Ishikawa (cell line): ENCODE data around the gene RPS27L.

Experiments used
- CEBPB ChIP-seq: IDR thresholded peaks from 2 replicates; pipeline ENCODE4 v1.6.1; 2012
- CREB1 ChIP-seq: IDR thresholded peaks from 2 replicates; pipeline ENCODE4 v1.6.1; 2012; ENCODE audit warnings: low read depth
- EGR1 ChIP-seq: IDR thresholded peaks from 2 replicates; pipeline ENCODE4 v1.6.1; 2012
- EP300 ChIP-seq: IDR thresholded peaks from 2 replicates; pipeline ENCODE4 v1.6.1; 2012; ENCODE audit warnings: borderline replicate concordance
- FOXM1 ChIP-seq: IDR thresholded peaks from 2 replicates; pipeline ENCODE4 v1.6.1; 2012; ENCODE audit warnings: low read depth, borderline replicate concordance
- MAX ChIP-seq: IDR thresholded peaks from 2 replicates; pipeline ENCODE4 v1.6.1; 2012
- NFIC ChIP-seq: IDR thresholded peaks from 2 replicates; pipeline ENCODE4 v1.6.1; 2012
- RAD21 ChIP-seq: IDR thresholded peaks from 2 replicates; pipeline ENCODE4 v1.6.1; 2012; ENCODE audit warnings: low read depth
- REST ChIP-seq: IDR thresholded peaks from 2 replicates; pipeline ENCODE4 v1.6.1; 2012; ENCODE audit warnings: low read depth, mild to moderate bottlenecking
- TAF1 ChIP-seq: IDR thresholded peaks from 2 replicates; pipeline ENCODE4 v1.6.1; 2012; ENCODE audit warnings: low read depth, mild to moderate bottlenecking
- TCF12 ChIP-seq: IDR thresholded peaks from 2 replicates; pipeline ENCODE4 v1.6.1; 2012; ENCODE audit warnings: low read depth
- TEAD4 ChIP-seq: IDR thresholded peaks from 2 replicates; pipeline ENCODE4 v1.6.1; 2012
- USF1 ChIP-seq: IDR thresholded peaks from 2 replicates; pipeline ENCODE4 v1.6.1; 2012
- YY1 ChIP-seq: IDR thresholded peaks from 2 replicates; pipeline ENCODE4 v1.6.1; 2012; ENCODE audit warnings: low read depth
- ZBTB7A ChIP-seq: IDR thresholded peaks from 2 replicates; pipeline ENCODE4 v1.6.1; 2012; ENCODE audit warnings: low read depth

The RPS27L gene

GRCh38 chr15:63166219-63166618, 8.9 kb upstream of the RPS27L start:
- TF ChIP-seq NFIC (no peak), RAD21 (peak; percentile 35; the same call in 1 of the 2 replicates)

- no peak for TF ChIP-seq RAD21
- no peak for TF ChIP-seq NFIC
- TF ChIP-seq EP300: no peak
- TF ChIP-seq REST: no peak
- TF ChIP-seq TEAD4: no peak
- TF ChIP-seq ZBTB7A: no peak
- TF ChIP-seq CREB1: no peak
- TF ChIP-seq USF1: no peak
- TF ChIP-seq TCF12: no peak
- TF ChIP-seq CEBPB: no peak
- TF ChIP-seq YY1: no peak
Observed at GRCh38 chr15:63165166-63165859, 8.0 kb upstream of the RPS27L start.

GRCh38 chr15:63163217-63163616, 5.9 kb upstream of the RPS27L start:
- no peak for TF ChIP-seq ZBTB7A
- TF ChIP-seq CREB1: no peak
- no peak for TF ChIP-seq TCF12
- TF ChIP-seq YY1: no peak
- TF ChIP-seq NFIC: no peak
- TF ChIP-seq EGR1: no peak
- TF ChIP-seq TEAD4: no peak
- no peak for TF ChIP-seq MAX
- no peak for TF ChIP-seq RAD21
- no peak for TF ChIP-seq EP300
- TF ChIP-seq FOXM1: no peak
- no peak for TF ChIP-seq CEBPB
- no peak for TF ChIP-seq USF1
- TF ChIP-seq REST: no peak
- no peak for TF ChIP-seq TAF1

GRCh38 chr15:63160638-63161037, 3.4 kb upstream of the RPS27L start:
- TF ChIP-seq FOXM1 (no peak), TAF1 (no peak), CEBPB (no peak), USF1 (no peak), MAX (no peak), RAD21 (no peak), TCF12 (no peak), TEAD4 (no peak), EP300 (no peak), NFIC (no peak), EGR1 (no peak), REST (no peak), CREB1 (no peak), ZBTB7A (no peak), YY1 (no peak)
